ENCODE results near the gene GID8. TPM values are rescaled to one million over a fixed set of nuclear protein-coding genes. Genes with fewer than 3 reads are reported as not detected.

Gene GID8
- total and polyA plus RNA-seq, 2 donors (not counting 3 experiments of a cell fraction or from before 2014, with no cell fraction given): 25.3 to 34.6 TPM

- dilution Hi-C loops (cut with MboI; ENCODE audit: extremely low pct_ligation_motif_present, low sequenced_read_pairs) (no loop called here), intact Hi-C loops (cut with micrococcal nuclease) (no loop called here)
- no peaks in the 10 kb centered on the region for H3K79me2 ChIP-seq (ENCODE audit: control insufficient read depth, insufficient read depth, low read length)
- no peaks in the 10 kb centered on the region for H3K9me1 ChIP-seq (replicated peaks; ENCODE audit: control insufficient read depth, extremely low read depth, insufficient read depth, low read length)
- no peaks in the 10 kb centered on the region for H3K4me1 ChIP-seq (ENCODE audit: control insufficient read depth, extremely low read depth, insufficient read depth, low read length)
- peaks cover 15 to 20% of the 10 kb centered on the region in 2 experiments for H3K36me3 ChIP-seq (ENCODE audit: control insufficient read depth in 2 of 2, extremely low read depth in 1 of 2, insufficient read depth in 2 of 2, low read length in 2 of 2)
- H4K20me1 ChIP-seq (replicated peaks; ENCODE audit: control insufficient read depth, extremely low read depth, insufficient read depth, low read length): no peaks in the 10 kb centered on the region
- POLR2A ChIA-PET: no interaction called here
- DNase-seq (ENCODE audit: low read depth, low spot score) (no peak), FAIRE-seq (no peak)
- no peak overlapping the region for H3K27ac ChIP-seq (ENCODE audit: insufficient read depth, low read depth, low read length)
- H3K9ac ChIP-seq (replicated peaks; ENCODE audit: extremely low read depth, insufficient read depth, low read length): no peak overlapping the region
- no peaks in the 10 kb centered on the region for H3K9me3 ChIP-seq (replicated peaks; ENCODE audit: control insufficient read depth, insufficient read depth, low read length)
- BruUV-seq (replicated peaks): no TSS peak
- no peak overlapping the region for H3K4me2 ChIP-seq (ENCODE audit: insufficient read depth, low read length)
- no peak overlapping the region for H2AFZ ChIP-seq (ENCODE audit: low read depth, low read length)
- H3K4me3 ChIP-seq (replicated peaks in 1 of 3; ENCODE audit: insufficient read depth in 1 of 3, low read depth in 1 of 3, low read length in 3 of 3): no peak overlapping the region
- TF ChIP-seq POLR2A (IDR thresholded peaks at IDR 0.05; ENCODE audit: low read depth, low read length) (no peak), GATA2 (IDR thresholded peaks at IDR 0.05; ENCODE audit: insufficient read depth, insufficient read length, low read depth, low read length) (no peak), MYC (IDR thresholded peaks at IDR 0.05; ENCODE audit: low read depth, low read length) (no peak), EZH2 (IDR thresholded peaks at IDR 0.05; ENCODE audit: borderline replicate concordance, low read depth, low read length, severe bottlenecking) (no peak), CTCF (IDR thresholded peaks at IDR 0.05; ENCODE audit: extremely low read depth in 1 of 2, insufficient read depth in 1 of 2, low read depth in 1 of 2, low read length in 2 of 2) (no peak), JUN (IDR thresholded peaks at IDR 0.05; ENCODE audit: borderline replicate concordance, insufficient read depth, insufficient read length, low read depth) (no peak), POLR2AphosphoS5 (IDR thresholded peaks at IDR 0.05; ENCODE audit: insufficient read depth, low read depth, low read length) (no peak), FOS (IDR thresholded peaks at IDR 0.05; ENCODE audit: borderline replicate concordance, insufficient read depth, low read length) (no peak), MAX (IDR thresholded peaks at IDR 0.05; ENCODE audit: insufficient read depth, insufficient read length) (no peak)
- CTCF ChIA-PET: interaction anchor here (1.1 to 1.3 kb wide), 3 partner anchors 13 to 110 kb away, joined by 3 to 4 read pairs (median 3); no protein-coding TSS in a partner anchor
- no peaks in the 10 kb centered on the region for H3K27me3 ChIP-seq (ENCODE audit: control insufficient read depth in 2 of 2, insufficient read depth in 2 of 2, low read length in 2 of 2)
These were observed 38.8 kb upstream of the GID8 start for GRCh38 chr20:62898970-62899632.
